IPS-15b (cell line): ENCODE measurements around the gene PANX2.

Experiments used
- H3K27me3 ChIP-seq: one replicate; pipeline ENCODE4 v1.6.1; 2013; ENCODE audit warnings: low read length; ENCODE audit not compliant: control insufficient read depth, insufficient read depth
- H3K36me3 ChIP-seq: one replicate; pipeline ENCODE4 v1.6.1; 2013; ENCODE audit warnings: low read length; ENCODE audit not compliant: control insufficient read depth, insufficient read depth
- H3K4me1 ChIP-seq: one replicate; pipeline ENCODE4 v1.6.1; 2013; ENCODE audit warnings: mild to moderate bottlenecking, low read length; ENCODE audit not compliant: control insufficient read depth, insufficient read depth
- H3K4me3 ChIP-seq: one replicate; pipeline ENCODE4 v1.5.1; 2013; ENCODE audit warnings: low read depth, low read length
- H3K9ac ChIP-seq: one replicate; pipeline ENCODE4 v1.6.1; 2013; ENCODE audit warnings: low read depth, mild to moderate bottlenecking, low read length
- H3K9me3 ChIP-seq: one replicate; pipeline ENCODE4 v1.6.1; 2013; ENCODE audit warnings: mild to moderate bottlenecking, low read length; ENCODE audit not compliant: control insufficient read depth, insufficient read depth

Gene PANX2

GRCh38 chr22:50175191-50175461 is 4.6 kb downstream of the PANX2 start:
- H3K4me3 ChIP-seq, result no peak overlapping the region
- H3K36me3 ChIP-seq, result peaks cover 6% of the 10 kb centered on the region
- H3K4me1 ChIP-seq, result no peaks in the 10 kb centered on the region
- H3K9ac ChIP-seq, result no peak overlapping the region
- H3K9me3 ChIP-seq, result no peaks in the 10 kb centered on the region
- H3K27me3 ChIP-seq, result peaks cover 2% of the 10 kb centered on the region

- peaks cover 6% of the 10 kb centered on the region for H3K36me3 ChIP-seq
- no peaks in the 10 kb centered on the region for H3K9me3 ChIP-seq
- H3K9ac ChIP-seq, result no peak overlapping the region
- H3K27me3 ChIP-seq, result peaks cover 2% of the 10 kb centered on the region
- no peaks in the 10 kb centered on the region for H3K4me1 ChIP-seq
- H3K4me3 ChIP-seq, result no peak overlapping the region
Measured at GRCh38 chr22:50175921-50176849, 5.7 kb downstream of the PANX2 start.

GRCh38 chr22:50176850-50177536 is 6.5 kb downstream of the PANX2 start:
- H3K4me3 ChIP-seq, result no peak overlapping the region
- no peaks in the 10 kb centered on the region for H3K9me3 ChIP-seq
- H3K27me3 ChIP-seq, result no peaks in the 10 kb centered on the region
- no peak overlapping the region for H3K9ac ChIP-seq
- peaks cover 6% of the 10 kb centered on the region for H3K36me3 ChIP-seq
- H3K4me1 ChIP-seq, result no peaks in the 10 kb centered on the region

GRCh38 chr22:50177537-50178470 is 7.3 kb downstream of the PANX2 start:
- Histone ChIP-seq H3K9ac (no peak overlapping the region), H3K27me3 (no peaks in the 10 kb centered on the region), H3K36me3 (peaks cover 6% of the 10 kb centered on the region), H3K9me3 (no peaks in the 10 kb centered on the region), H3K4me3 (no peak overlapping the region), H3K4me1 (no peaks in the 10 kb centered on the region)

- no peaks in the 10 kb centered on the region for H3K9me3 ChIP-seq
- H3K4me1 ChIP-seq, result no peaks in the 10 kb centered on the region
- peaks cover 6% of the 10 kb centered on the region for H3K36me3 ChIP-seq
- H3K4me3 ChIP-seq, result no peak overlapping the region
- no peak overlapping the region for H3K9ac ChIP-seq
- H3K27me3 ChIP-seq, result no peaks in the 10 kb centered on the region
Measured at GRCh38 chr22:50178471-50178864, 7.9 kb downstream of the PANX2 start.

- H3K9ac ChIP-seq, result no peak overlapping the region
- peaks cover 6% of the 10 kb centered on the region for H3K36me3 ChIP-seq
- no peaks in the 10 kb centered on the region for H3K4me1 ChIP-seq
- no peaks in the 10 kb centered on the region for H3K9me3 ChIP-seq
- H3K27me3 ChIP-seq, result no peaks in the 10 kb centered on the region
- no peak overlapping the region for H3K4me3 ChIP-seq
Measured at GRCh38 chr22:50178871-50179869, 8.6 kb downstream of the PANX2 start.

GRCh38 chr22:50179937-50180726 is 9.6 kb downstream of the PANX2 start:
- no peaks in the 10 kb centered on the region for H3K4me1 ChIP-seq
- no peak overlapping the region for H3K9ac ChIP-seq

GRCh38 chr22:50180727-50181521 is 10.4 kb downstream of the PANX2 start:
- no peak overlapping the region for H3K9ac ChIP-seq

More at GRCh38 chr22:50179937-50180726, 9.6 kb downstream of the PANX2 start:
- Histone ChIP-seq H3K9me3 (no peaks in the 10 kb centered on the region), H3K27me3 (no peaks in the 10 kb centered on the region), H3K36me3 (peaks cover 4% of the 10 kb centered on the region), H3K4me3 (no peak overlapping the region)

GRCh38 chr22:50182176-50183081 is 11.9 kb downstream of the PANX2 start:
- Histone ChIP-seq H3K4me3 (no peak overlapping the region), H3K9ac (no peak overlapping the region), H3K36me3 (peaks cover 4% of the 10 kb centered on the region), H3K27me3 (no peaks in the 10 kb centered on the region), H3K4me1 (no peaks in the 10 kb centered on the region), H3K9me3 (no peaks in the 10 kb centered on the region)

More at GRCh38 chr22:50180727-50181521, 10.4 kb downstream of the PANX2 start:
- Histone ChIP-seq H3K36me3 (peaks cover 4% of the 10 kb centered on the region), H3K4me1 (no peaks in the 10 kb centered on the region), H3K4me3 (no peak overlapping the region), H3K27me3 (no peaks in the 10 kb centered on the region), H3K9me3 (no peaks in the 10 kb centered on the region)
